Liver (tissue), 3 donors: ENCODE data around the gene HMG20A.

ENCODE experiments used
- ATF3 ChIP-seq: IDR thresholded peaks from 2 replicates; pipeline ENCODE4 v1.6.1; 2016; ENCODE audit warnings: antibody characterized with exemption
- CTCF ChIP-seq: fragments of 150-350 bp; IDR thresholded peaks from 2 replicates; pipeline ENCODE4 v1.5.1; 2017; ENCODE audit warnings: improper control_type of control experiment, low read depth, low read length; ENCODE audit not compliant: missing input control
- EGR1 ChIP-seq, 2 donors: IDR thresholded peaks; 2 replicates each; pipeline ENCODE4 v1.6.1; 2016 to 2018; ENCODE audit warnings: antibody characterized with exemption in 2 of 2, low read depth in 2 of 2
- FOXA1 ChIP-seq: IDR thresholded peaks from 2 replicates; pipeline ENCODE4 v1.6.1; 2016; ENCODE audit warnings: antibody characterized with exemption
- GABPA ChIP-seq, 2 donors: IDR thresholded peaks in 1 of 2; conservative IDR thresholded peaks in 1 of 2; 2 replicates each; pipeline ENCODE4 v1.6.1; 2016; ENCODE audit warnings: antibody characterized with exemption in 2 of 2, mild to moderate bottlenecking in 1 of 2, moderate library complexity in 1 of 2
- MAX ChIP-seq: IDR thresholded peaks from 2 replicates; pipeline ENCODE4 v1.6.1; 2016; ENCODE audit warnings: antibody characterized with exemption
- RAD21 ChIP-seq, 2 donors: IDR thresholded peaks; 2 replicates each; pipeline ENCODE4 v1.6.1; 2016; ENCODE audit warnings: antibody characterized with exemption in 2 of 2, mild to moderate bottlenecking in 2 of 2
- REST ChIP-seq: IDR thresholded peaks from 2 replicates; pipeline ENCODE4 v1.6.1; 2016; ENCODE audit warnings: antibody characterized with exemption, mild to moderate bottlenecking
- SP1 ChIP-seq: IDR thresholded peaks from 2 replicates; pipeline ENCODE4 v1.6.1; 2018; ENCODE audit warnings: antibody characterized with exemption, mild to moderate bottlenecking
- ZBTB33 ChIP-seq: IDR thresholded peaks from 2 replicates; pipeline ENCODE4 v1.6.1; 2016; ENCODE audit warnings: antibody characterized with exemption
- donor health status: healthy.
- donor health status: healthy.

GRCh38 chr15:77426871-77427270, 6.2 kb downstream of the HMG20A start:
- TF ChIP-seq CTCF, result no peak
- TF ChIP-seq EGR1 (IDR thresholded peaks at IDR 0.05; ENCODE audit: low read depth in 2 of 2), result no peak
- no peak for TF ChIP-seq ATF3
- TF ChIP-seq GABPA (IDR thresholded peaks at IDR 0.05 in 1 of 2, conservative IDR thresholded peaks at IDR 0.05 in 1 of 2), result no peak
- TF ChIP-seq REST, result no peak
- no peak for TF ChIP-seq ZBTB33
- no peak for TF ChIP-seq RAD21 (IDR thresholded peaks at IDR 0.05)
- TF ChIP-seq SP1, result no peak
- no peak for TF ChIP-seq MAX
- no peak for TF ChIP-seq FOXA1
